NCI-H446 treated with DMSO at 0.1 percent for 48 hours (cell line): ENCODE measurements around the gene WDR27.
"Not testable (repeated sequence)": the region's sequence is repeated elsewhere in the genome, so short reads cannot be mapped to it uniquely, and the experiment has no call there.

Experiments used
- DNase-seq: peaks from one replicate; lab custom pipeline; 2025; lab: John Stamatoyannopoulos, UW

Gene WDR27

DNA sequence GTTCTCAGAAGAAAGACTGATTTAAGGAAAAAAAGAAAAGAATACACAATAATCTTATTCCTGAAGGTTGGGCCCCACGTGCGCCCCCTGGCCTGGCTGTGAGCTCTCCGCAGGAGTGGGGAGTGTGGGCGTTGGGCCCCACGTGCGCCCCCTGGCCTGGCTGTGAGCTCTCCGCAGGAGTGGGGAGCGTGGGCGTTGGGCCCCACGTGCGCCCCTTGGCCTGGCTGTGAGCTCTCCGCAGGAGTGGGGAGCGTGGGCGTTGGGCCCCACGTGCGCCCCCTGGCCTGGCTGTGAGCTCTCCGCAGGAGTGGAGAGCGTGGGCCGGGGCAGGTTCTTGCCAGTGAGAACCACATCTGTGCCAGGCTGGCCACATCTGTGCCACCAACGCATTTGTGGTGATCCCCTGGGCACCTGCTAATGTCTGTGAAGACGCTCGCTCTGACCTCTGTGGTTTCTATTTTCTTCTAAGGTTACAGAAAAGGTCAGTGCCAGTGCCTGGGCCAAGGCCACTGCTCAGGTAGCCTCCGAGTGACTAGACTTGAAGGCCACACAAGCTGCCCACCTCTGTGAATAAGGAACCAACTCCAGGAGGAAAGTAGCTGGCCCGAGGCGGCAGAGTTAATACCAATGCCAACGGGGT, 41.0 kb downstream of the WDR27 start:
- DNase-seq, result no peak

DNA sequence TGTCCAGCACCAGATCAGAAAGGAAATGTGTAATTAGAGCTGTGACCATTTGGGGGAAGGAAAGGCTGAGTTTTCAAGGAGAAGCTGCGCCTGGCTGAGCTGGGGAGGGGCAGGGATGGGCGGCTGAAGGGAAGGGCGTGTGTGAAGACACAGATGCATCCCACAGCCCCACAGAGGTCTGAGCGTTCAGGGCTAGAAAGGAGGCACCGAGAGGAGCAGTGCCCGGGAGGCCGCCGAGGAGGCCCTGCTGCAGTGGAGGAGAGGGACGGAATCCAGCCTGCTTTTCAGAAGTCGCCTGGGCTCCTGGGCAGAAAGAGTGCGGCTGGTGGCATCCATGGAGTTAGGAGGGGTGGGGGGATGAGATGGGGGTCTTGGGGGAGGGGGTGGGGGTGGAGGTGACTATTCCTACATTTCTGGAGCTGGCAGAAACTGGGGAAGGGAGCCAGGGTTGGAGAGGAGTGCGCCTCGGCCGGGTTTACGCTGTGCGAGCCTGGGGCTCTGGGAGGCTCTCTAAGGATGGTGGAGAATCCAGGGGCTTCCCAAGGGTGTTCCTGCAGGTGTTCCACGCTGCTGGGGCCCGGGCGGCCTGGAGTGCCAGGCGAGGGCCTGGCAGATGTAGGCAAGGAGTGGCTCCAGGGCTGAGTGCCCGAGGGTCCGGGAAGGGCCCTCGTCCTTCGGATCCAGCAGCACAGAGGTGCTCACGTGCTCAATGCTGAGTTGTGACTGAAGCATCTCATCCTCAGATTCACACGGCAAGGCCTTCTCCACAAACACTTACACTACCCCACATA, 41.8 kb downstream of the WDR27 start:
- no peak for DNase-seq

DNA sequence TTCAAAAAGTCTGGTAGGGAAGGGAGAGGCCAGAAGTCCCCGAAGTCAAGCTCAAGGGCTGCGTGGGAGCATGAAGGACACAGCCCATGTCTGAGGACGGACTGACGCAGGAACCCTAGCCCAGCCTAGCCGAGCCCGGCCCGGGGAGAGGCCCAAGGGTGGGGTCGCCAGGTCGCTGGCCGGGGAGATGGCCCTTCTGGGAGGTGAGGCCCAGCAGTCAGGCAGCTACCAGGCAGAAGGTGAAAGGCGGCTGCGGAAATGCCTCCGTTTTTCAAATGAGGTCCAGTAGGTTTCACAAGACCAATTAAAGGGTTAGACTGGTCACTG, 44.6 kb downstream of the WDR27 start:
- no peak for DNase-seq

DNA sequence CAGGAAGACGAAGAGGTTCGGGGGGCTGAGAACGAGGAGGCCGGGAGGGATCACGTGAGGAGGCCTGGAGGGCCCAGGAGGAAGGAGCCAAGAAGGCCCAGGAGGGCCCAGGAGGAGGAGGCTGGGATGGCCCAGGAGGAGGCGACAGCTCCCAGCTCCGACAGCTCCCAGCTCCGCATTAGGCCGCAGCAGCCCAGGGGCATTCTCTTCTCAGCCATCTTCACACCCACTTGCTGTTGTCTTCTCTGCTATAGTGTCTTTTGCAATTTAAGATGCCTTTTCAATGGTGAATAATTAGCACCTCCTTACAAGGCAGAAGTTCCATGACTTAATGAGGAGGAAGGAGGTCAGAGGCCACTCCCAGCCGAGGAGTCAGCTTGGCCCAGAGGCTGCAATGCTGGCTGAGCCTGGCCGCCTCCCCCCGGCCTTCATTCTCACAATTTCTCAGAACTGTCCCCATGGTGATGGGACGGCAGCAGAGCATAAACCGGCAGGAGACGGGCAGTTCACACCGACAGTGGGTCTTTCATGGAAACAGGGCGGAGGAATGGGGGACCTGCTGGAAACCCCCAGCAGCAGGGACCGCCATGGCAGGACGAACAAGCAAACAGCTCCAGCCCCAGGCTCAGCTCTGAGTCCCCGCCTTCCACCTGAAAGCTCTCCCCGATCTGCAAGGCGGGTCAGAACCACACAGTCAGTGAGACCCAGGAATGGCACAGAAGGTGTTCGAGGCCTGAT, 45.1 kb downstream of the WDR27 start:
- no peak for DNase-seq

DNA sequence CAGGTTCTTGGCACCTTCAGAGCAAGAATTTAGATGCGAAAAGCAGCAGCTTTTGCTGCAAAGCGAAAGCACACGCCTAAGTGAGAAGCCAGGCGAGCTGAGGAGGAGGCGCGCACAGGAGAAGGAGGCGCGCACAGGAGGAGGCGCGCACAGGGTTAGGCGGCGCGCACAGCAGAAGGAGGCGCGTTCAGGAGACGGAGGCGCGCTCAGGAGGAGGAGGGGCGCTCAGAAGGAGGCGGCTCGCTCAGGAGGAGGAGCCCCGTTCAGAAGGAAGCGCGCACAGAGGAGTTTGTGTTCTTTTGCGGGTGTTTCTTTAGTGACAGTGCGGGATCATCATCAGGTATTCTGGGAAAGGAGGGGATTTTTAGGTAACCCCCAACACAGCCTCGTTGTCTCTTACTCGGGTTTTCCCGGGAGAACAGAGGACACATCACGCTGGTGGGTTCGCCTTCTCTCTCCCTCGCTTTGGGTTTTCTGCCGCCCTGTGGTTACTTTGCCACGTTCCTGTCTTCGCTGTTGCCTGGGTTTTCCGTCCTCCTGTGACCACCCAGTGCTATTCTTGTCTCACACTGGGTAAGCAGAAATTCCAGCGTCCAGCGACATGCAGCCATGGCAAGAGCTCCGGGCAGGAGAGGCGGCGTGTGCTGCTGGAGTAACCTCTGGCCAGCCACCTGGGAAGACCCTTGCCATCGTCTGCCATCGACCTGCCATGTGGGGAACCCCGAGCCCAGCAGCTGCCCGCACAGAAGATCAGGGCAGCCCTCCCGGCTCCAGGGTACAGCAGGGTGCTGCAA, 47.0 kb downstream of the WDR27 start:
- DNase-seq, result no peak

DNA sequence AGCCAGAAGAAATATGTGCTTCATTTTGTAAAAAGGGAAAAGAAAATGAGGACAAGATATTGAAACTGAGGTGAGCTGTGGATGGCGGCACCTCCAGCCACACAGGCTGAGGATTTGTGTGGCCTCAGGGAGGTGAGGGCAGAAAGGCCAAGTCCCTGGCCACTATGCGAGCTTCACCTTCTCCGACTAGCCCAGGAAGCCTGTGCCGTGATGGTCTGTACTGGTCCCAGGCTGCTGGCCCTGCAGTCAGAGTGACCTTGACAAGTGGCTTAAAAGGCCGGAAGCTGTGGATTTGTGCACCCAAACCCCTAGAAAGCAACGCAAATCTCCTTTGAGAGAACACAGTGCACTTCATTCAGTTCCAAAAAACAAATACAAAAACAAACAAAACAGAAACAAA, 48.1 kb downstream of the WDR27 start:
- no peak for DNase-seq

DNA sequence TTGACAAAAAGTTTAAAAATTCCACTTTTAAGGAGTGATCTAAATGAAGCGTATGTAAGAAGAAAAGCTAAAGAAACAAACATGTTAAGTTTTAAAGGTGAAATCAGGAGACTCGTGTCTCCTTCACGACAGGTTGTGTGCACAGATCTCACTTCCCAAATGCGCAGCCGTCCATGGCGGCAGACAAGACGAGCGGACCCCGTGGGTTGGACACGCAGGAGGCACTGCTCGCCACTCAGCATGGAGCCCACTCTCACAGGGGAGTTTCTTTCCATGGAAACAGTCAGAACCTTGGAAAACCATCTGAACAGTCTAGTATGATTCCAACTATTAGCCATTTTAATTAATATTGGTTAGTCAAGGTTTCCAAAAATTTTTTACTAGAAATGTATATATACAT, 48.9 kb downstream of the WDR27 start:
- no peak for DNase-seq

DNA sequence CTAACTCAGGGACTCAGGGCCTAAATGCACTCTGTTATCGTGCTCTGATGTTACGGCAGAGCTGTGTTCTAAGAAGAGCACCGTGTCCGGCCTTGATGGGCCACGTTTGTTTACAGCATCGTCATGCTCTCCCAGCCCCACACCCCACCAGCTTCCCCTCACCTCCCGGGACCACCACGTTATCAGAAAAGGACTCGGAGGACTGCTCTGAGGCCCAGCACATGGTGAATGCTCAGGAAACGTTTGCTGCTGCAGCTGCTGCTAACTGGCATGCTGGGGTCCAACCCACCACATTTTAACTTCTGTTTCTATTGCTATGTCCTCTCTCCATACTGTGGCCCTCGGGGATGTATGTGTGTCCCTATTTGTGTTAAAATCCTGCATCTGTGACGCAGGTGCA, 50.3 kb downstream of the WDR27 start:
- no peak for DNase-seq

DNA sequence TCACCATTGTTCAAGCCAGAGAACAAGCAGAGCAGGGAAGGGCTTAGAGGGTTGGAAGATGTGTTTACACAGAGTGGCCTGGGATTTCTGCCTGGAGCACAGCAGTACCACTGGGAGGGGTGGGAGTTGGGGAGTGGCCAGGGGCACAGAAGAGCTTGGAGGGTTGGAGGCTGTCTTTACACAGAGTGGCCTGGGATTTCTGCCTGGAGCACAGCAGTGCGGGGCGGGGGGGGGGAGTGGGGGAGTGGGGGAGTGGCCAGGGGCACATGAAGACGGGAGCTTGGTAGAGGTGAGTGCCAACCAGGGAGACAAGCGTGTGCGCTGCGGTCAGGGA, 50.9 kb downstream of the WDR27 start:
- DNase-seq, result no peak

DNA sequence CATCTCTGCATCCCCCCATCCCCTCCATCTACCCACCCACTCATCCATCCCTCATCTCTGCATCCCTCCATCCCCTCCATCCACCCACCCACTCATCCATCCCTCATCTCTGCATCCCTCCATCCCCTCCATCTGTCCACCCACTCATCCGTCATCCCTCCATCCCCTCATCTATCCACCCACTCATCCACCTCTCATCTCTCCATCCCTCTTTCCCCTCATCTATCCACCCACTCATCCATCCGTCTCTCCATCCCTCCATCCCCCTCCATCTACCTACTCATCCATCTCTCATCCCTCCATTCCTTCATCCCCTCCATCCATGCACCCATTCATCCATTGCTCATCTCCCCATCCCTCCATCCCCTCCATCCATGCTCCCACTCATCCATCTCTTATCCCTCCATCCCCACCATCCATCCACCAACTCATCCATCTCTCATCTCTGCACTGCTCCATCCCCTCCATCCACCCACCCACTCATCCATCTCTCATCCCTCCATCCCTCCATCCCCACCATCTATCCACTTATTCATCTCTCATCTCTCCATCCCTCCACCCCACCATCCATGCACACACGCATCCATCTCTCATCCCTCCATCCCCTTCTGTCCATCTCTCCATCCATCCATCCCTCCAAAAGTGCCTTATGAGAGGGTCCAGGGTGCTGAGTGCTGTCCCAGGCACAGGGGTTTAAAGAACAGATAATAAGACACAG, 51.4 kb downstream of the WDR27 start:
- DNase-seq, result no peak

DNA sequence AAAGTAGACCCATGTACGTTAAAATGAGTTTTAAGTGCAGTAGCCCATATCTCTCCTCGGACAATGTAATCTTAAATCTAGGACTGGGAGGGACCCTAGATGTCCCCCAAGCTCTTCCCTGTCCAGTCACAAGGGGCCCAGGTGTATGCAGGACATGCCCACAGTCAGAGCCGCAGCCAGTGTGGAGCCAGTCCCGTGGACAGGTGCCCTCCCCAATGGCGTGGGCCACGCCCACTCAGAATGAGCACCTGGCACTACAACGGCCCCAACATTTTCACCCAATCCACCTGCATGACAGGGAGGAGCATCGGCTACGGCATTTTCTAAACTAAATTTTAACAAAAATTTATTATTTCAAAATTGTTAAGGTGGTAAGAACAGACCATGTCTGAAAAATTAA, 53.2 kb downstream of the WDR27 start:
- DNase-seq, result no peak

DNA sequence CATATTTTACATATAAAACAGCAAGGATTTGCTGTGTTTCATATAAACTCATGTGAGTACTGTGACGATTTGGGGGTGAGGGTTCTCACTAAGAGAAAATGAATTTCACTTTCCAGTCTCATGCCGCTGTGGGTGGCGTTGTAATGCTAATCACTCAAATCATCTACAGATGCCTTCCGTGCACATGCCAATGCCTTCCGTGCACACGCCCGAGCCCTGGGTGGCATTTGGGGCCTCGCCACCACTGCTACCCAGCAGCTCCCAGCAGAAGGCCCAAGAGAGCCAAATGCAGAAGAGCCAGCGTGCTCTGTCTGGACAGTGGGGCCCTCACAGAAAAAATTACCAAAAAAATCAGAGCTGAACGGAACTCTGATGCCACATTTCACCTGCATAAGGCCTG, 53.7 kb downstream of the WDR27 start:
- DNase-seq, result no peak

DNA sequence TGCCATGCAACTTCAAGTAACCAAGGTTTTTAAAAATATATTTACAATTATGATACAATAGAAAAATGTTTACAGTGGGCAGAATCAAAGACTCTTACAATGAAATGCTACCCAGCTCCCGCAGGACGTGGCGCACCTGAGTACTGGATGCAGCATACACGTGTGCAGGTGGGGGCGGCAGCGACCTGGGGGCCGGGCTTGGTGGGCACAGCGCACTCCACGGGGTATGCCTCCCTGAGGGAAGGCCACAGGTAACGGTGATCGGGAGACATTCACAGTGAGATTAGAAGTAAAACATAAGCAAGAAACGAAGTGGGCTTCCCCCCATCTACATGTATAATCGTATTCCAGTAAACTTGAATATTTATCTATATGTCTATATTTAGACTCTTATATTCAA, 54.2 kb downstream of the WDR27 start:
- DNase-seq, result no peak

DNA sequence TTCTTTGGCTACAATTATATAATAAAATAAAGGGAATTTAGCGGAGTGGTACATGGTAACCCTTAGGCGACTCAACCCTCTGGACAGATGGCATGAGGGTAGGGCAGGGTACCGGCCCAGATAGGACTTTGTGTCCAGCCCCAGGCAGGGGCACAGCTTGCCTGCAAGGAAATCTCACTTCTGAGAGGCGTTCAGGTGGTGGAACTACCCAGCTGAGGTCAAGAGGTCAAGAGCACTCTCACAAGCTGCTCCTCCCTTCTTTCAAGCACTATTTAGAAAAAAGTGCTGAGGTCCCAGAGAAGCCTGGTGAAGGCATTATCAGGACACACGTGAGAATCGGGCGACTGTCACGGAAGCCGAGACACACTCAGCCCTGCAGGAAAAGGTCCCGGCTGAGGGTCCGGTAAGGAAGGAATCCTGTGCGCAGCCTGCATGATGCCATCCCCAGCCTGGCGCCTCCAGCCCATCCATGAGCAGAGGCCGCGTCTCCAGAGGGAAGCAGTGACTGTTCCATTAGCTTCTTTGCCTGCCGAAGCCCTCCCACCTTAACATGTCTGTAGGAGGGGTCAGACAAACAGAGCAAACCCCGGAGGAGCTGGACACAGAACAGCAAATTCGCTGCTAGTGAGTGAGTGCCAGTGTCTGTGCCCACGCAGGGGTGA, 54.8 kb downstream of the WDR27 start:
- DNase-seq, result no peak

DNA sequence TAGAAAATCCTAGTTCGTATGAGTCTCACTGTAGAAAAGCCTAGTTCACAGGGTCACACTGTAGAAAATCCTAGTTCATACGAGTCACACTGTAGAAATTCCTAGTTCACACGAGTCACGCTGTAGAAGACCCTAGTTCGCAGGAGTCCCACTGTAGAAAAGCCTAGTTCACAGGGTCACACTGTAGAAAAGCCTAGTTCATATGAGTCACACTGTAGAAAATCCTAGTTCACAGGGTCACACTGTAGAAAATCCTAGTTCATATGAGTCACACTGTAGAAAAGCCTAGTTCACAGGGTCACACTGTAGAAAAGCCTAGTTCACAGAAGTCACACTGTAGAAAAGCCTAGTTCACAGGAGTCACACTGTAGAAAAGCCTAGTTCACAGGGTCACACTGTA, 56.4 kb downstream of the WDR27 start:
- DNase-seq, result not testable (repeated sequence)

DNA sequence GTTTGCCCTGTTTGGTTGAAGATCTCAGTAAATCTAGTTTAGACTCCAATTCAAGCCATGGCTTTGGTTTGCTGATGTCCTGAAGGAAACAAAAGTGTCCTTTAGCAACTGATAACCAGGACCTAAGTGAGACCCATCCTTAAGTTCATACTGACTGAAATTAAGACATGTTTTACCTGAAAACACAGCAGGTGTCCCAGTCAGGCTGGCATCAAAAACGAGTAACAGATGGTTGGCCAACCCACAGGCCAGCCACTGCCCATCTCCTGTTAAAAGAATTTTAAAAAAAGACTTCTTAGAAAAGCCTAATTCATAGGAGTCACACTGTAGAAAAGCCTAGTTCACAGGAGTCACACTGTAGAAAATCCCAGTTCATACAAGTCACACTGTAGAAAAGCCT, 58.3 kb downstream of the WDR27 start:
- DNase-seq, result no peak

DNA sequence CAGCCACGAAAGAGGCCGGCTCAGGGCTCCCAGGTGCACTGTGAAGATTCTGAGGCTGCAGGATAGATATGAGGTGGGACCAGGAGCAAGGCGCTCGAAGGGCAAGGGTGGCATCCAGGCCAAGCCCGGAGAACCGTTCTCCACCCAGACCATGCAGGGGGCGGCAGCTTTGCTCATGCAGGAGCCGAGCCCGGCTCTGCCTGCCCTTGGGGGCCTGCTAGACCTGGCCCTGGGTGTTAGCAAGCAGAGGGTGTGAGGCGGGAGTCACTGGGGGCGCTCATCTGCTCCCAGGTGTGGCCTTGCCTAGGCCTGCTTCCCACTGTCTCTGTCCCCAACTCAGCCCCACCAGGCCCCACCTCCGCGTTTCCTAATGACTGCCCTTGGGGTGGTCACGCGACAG, 59.4 kb downstream of the WDR27 start:
- no peak for DNase-seq

DNA sequence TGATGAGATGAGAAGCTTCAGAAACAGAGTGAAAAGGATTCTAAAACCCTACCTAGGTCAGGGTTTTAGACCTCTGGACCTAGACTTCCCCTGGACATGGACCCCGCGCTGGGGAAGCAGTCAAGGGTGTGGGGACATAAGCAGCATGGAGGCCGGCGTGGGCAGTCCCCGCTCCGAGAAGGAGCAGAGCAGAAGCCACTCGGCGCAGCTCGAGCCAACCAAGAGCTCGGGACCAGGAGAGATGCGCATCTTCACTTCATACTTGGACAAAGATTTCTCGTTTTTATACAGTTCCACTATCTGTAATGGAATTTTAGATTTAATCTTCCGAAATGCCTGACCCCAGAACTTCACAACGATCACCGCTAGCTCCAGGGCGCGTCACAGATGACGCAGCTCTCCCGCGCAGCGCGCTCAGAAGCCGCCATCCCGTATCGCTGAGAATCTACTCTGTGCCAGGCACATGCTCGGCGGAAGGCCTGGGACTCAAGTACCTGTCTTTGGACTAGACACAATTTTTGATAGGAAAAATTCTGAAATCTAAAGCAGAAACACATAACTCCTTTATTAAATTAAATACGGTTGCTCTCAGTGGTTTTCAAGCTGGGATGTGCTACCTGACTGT, 60.3 kb downstream of the WDR27 start:
- DNase-seq, result no peak

DNA sequence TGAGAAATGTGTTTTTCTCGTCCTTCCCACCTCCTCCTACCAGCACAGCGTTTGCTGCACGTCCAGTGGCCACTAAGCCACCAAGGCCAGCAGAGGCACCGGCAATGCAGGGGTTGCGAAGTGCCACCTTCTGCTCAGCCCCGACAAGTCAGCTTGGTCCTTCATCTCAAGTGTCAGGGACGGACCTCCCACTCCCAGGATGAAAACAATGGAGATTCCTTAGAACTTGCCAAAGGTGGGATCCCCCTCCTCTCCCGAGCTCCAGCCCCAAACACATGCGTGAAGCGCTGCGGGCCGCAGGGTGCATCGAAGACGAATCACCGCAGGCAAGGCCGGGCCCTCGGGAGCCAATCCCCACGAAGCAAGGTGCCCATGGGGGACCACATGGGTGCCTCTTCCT, 60.8 kb downstream of the WDR27 start:
- DNase-seq, result no peak

DNA sequence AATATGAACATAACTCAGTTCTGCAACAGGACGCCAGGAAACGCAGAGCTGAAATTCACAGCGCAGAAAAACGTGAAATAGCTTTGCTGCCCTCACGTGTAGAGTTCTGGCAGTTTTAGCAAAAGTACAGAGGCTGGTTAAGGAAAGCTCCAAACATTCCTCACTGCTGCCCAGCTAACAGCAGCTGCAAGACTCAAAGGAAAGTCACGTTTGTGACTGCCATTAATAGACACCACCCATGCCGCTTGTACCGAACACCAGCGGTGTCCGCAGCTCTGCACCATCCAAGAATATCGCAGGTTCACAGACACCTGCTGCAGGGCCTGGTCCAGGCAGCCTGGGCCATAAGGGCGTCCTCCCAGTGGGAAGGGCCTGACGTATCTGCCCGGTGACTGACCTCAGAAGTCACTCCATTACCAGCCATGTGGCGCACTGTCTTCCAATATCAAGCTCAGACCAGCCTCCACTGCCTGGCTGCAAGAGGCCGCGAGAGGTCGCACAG, 61.4 kb downstream of the WDR27 start:
- no peak for DNase-seq
